GM19468 (cell line): ENCODE measurements around the gene PIGQ.
"Not testable (repeated sequence)": the region's sequence is repeated elsewhere in the genome, so short reads cannot be mapped to it uniquely, and the experiment has no call there.

Experiments
- ATAC-seq: cut with Tn5 transposase; IDR thresholded peaks from one replicate; pipeline ENCODE4 v1.9.1; 2021; ENCODE audit warnings: mild to moderate bottlenecking, moderate library complexity, moderate number of reproducible peaks; ENCODE audit not compliant: unreplicated experiment; ENCODE audit errors: extremely low read depth

Gene PIGQ

GRCh38 chr16:597655-598054, 27.9 kb downstream of the PIGQ start:
- ATAC-seq: not testable (repeated sequence)

- no peak for ATAC-seq
Observed at GRCh38 chr16:598823-599739, 29.3 kb downstream of the PIGQ start.

- no peak for ATAC-seq
Observed at GRCh38 chr16:600781-601180, 31.0 kb downstream of the PIGQ start.

GRCh38 chr16:603933-604332, 34.2 kb downstream of the PIGQ start:
- no peak for ATAC-seq

GRCh38 chr16:606656-607307, 37.0 kb downstream of the PIGQ start:
- no peak for ATAC-seq

- ATAC-seq: no peak
Observed at GRCh38 chr16:608019-608418, 38.3 kb downstream of the PIGQ start.

GRCh38 chr16:609316-609715, 39.5 kb downstream of the PIGQ start:
- no peak for ATAC-seq

- ATAC-seq: no peak
Observed at GRCh38 chr16:609984-610383, 40.2 kb downstream of the PIGQ start.

GRCh38 chr16:610513-611381, 41.0 kb downstream of the PIGQ start:
- ATAC-seq: no peak

GRCh38 chr16:615122-615521, 45.4 kb downstream of the PIGQ start:
- ATAC-seq: no peak

- no peak for ATAC-seq
Observed at GRCh38 chr16:616733-617586, 47.2 kb downstream of the PIGQ start.

- ATAC-seq: no peak
Observed at GRCh38 chr16:617855-618254, 48.1 kb downstream of the PIGQ start.

- no peak for ATAC-seq
Observed at GRCh38 chr16:619476-620100, 49.8 kb downstream of the PIGQ start.

GRCh38 chr16:620700-621525, 51.1 kb downstream of the PIGQ start:
- no peak for ATAC-seq

- ATAC-seq: no peak
Observed at GRCh38 chr16:621526-622105, 51.8 kb downstream of the PIGQ start.

GRCh38 chr16:622920-623280, 53.1 kb downstream of the PIGQ start:
- ATAC-seq: no peak

GRCh38 chr16:624526-625070, 54.8 kb downstream of the PIGQ start:
- no peak for ATAC-seq
